ENCODE data around the gene TNS2.

DNA sequence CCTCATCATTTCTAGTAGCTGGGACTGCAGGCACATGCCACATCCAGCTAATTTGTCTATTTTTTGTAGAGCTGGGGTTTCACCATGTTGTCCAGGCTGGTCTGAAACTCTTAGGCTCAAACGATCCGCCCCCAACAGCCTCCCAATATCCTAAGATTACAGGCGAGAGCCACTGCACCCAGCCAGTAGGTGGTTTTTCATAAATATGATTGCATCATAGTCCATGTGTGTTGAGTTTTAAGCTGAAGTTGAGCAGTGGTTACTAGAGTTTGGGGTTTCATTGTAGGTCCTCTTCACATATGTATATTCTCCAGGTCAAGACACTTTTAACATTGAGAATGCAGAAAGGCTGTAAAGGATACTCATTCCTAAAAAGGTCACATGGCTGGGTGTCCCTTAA is 13.1 kb upstream of the TNS2 start:
- TF ChIP-seq, protein P1, sequence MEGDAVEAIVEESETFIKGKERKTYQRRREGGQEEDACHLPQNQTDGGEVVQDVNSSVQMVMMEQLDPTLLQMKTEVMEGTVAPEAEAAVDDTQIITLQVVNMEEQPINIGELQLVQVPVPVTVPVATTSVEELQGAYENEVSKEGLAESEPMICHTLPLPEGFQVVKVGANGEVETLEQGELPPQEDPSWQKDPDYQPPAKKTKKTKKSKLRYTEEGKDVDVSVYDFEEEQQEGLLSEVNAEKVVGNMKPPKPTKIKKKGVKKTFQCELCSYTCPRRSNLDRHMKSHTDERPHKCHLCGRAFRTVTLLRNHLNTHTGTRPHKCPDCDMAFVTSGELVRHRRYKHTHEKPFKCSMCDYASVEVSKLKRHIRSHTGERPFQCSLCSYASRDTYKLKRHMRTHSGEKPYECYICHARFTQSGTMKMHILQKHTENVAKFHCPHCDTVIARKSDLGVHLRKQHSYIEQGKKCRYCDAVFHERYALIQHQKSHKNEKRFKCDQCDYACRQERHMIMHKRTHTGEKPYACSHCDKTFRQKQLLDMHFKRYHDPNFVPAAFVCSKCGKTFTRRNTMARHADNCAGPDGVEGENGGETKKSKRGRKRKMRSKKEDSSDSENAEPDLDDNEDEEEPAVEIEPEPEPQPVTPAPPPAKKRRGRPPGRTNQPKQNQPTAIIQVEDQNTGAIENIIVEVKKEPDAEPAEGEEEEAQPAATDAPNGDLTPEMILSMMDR (IDR thresholded peaks at IDR 0.05): no peak
- TF ChIP-seq POLR2A (IDR thresholded peaks at IDR 0.05): no peak

Measured in Peyer's patch (tissue), 4 donors.